Keratinocyte (primary cell): Measurements from ENCODE around the gene PRKCE. TPM values are rescaled to one million over a fixed set of nuclear protein-coding genes. Genes with fewer than 3 reads are reported as not detected.

ENCODE experiments used
- DNase-seq: peaks from one replicate; pipeline ENCODE4 v3.0.0-alpha.2; 2011; ENCODE audit warnings: low read depth, missing footprints, low spot score
- FAIRE-seq: peaks from 2 replicates; lab custom pipeline; 2011; peaks lifted over from hg19 to GRCh38; lab: Jason Lieb, UNC
- H2AFZ ChIP-seq: 2 replicates; pipeline ENCODE4 v1.6.0; 2012; ENCODE audit warnings: low read length, control low read depth, inconsistent platforms; ENCODE audit not compliant: control insufficient read depth
- H3K27ac ChIP-seq: 2 replicates; pipeline ENCODE4 v1.5.1; 2011; ENCODE audit warnings: low read length; ENCODE audit not compliant: control insufficient read depth, insufficient read depth
- H3K27me3 ChIP-seq: 3 replicates; pipeline ENCODE4 v1.6.0; 2011; ENCODE audit warnings: low read length; ENCODE audit not compliant: control insufficient read depth, insufficient read depth; ENCODE audit errors: extremely low read depth
- H3K36me3 ChIP-seq, 2 experiments: 2 replicates in 1 of 2; 3 replicates in 1 of 2; pipeline ENCODE4 v1.5.1; 2011; ENCODE audit warnings: low read length in 2 of 2, mild to moderate bottlenecking in 1 of 2; ENCODE audit not compliant: control insufficient read depth in 2 of 2, insufficient read depth in 2 of 2; ENCODE audit errors: extremely low read depth in 1 of 2
- H3K4me1 ChIP-seq: 3 replicates; pipeline ENCODE4 v1.5.1; 2011; ENCODE audit warnings: low read length; ENCODE audit not compliant: control insufficient read depth, insufficient read depth; ENCODE audit errors: extremely low read depth
- H3K4me2 ChIP-seq: 3 replicates; pipeline ENCODE4 v1.6.0; 2011; ENCODE audit warnings: low read depth, low read length; ENCODE audit not compliant: control insufficient read depth, insufficient read depth; ENCODE audit errors: extremely low read depth
- H3K4me3 ChIP-seq, 3 experiments: fragments of 200-600 bp in 1 of 3; sonication (generic) in 1 of 3; 2 replicates in 2 of 3; 3 replicates in 1 of 3; pipeline ENCODE4 v1.5.1; 2011 to 2016; ENCODE audit warnings: low read length in 3 of 3, mild to moderate bottlenecking in 3 of 3, control low read depth in 2 of 3, inconsistent platforms in 1 of 3, low read depth in 1 of 3, mixed read lengths in 1 of 3, mixed run types in 1 of 3, moderate library complexity in 1 of 3; ENCODE audit not compliant: control insufficient read depth in 2 of 3, insufficient read depth in 2 of 3; ENCODE audit errors: extremely low read depth in 1 of 3
- H3K79me2 ChIP-seq: 2 replicates; pipeline ENCODE4 v1.6.0; 2012; ENCODE audit warnings: low read length; ENCODE audit not compliant: control insufficient read depth, insufficient read depth
- H3K9ac ChIP-seq: 3 replicates; pipeline ENCODE4 v1.6.0; 2011; ENCODE audit warnings: low read length; ENCODE audit not compliant: control insufficient read depth, insufficient read depth; ENCODE audit errors: extremely low read depth
- H3K9me1 ChIP-seq: 3 replicates; pipeline ENCODE4 v1.6.0; 2011; ENCODE audit warnings: low read length; ENCODE audit not compliant: control insufficient read depth, insufficient read depth; ENCODE audit errors: extremely low read depth
- H3K9me3 ChIP-seq: 2 replicates; pipeline ENCODE4 v1.5.1; 2012; ENCODE audit warnings: low read depth, low read length; ENCODE audit not compliant: control insufficient read depth
- H4K20me1 ChIP-seq: 3 replicates; pipeline ENCODE4 v1.6.0; 2011; ENCODE audit warnings: low read length; ENCODE audit not compliant: control insufficient read depth, insufficient read depth; ENCODE audit errors: extremely low read depth
- EZH2 ChIP-seq: IDR thresholded peaks from one replicate; pipeline ENCODE4 v1.6.1; 2012; ENCODE audit warnings: inconsistent platforms, mild to moderate bottlenecking, low read length, moderate library complexity
- dilution Hi-C: fragments of 300-500 bp; cut with MboI; formaldehyde crosslinking; loops from one replicate; pipeline ENCODE4 v1.7.0; 2020; ENCODE audit warnings: low sequenced_read_pairs; ENCODE audit not compliant: extremely low pct_ligation_motif_present
- polyA plus RNA-seq, 5 experiments: library from polyadenylated mRNA; depleted of rRNA in 3 of 5; stranded (reverse) in 3 of 5; stranded (forward) in 1 of 5; unstranded in 1 of 5; fragments of >200 nt; gene quantifications; 1 replicate in 1 of 5; 2 replicates in 3 of 5; 3 replicates in 1 of 5; pipeline versions ENCODE4 v1.2.1 to v1.2.3, GENCODE V29; 2011 to 2012; ENCODE audit warnings: missing spikeins in 2 of 5, low read depth in 1 of 5, low replicate concordance in 1 of 5
- TF ChIP-seq, protein P1 (sequence below), 3 experiments: IDR thresholded peaks in 1 of 3; conservative IDR thresholded peaks in 1 of 3; optimal IDR thresholded peaks in 1 of 3; 2 replicates in 2 of 3; 3 replicates in 1 of 3; pipeline versions ENCODE3 to v1.5.1; 2011; ENCODE audit warnings: low read length in 3 of 3, mild to moderate bottlenecking in 3 of 3, moderate library complexity in 2 of 3, control low read depth in 1 of 3, inconsistent platforms in 1 of 3; ENCODE audit not compliant: insufficient read depth in 2 of 3; ENCODE audit errors: extremely low read depth in 1 of 3

PRKCE gene
- polyA plus RNA-seq, 1 donor (not counting 4 experiments of a cell fraction or from before 2014, with no cell fraction given): 2.0 TPM

DNA sequence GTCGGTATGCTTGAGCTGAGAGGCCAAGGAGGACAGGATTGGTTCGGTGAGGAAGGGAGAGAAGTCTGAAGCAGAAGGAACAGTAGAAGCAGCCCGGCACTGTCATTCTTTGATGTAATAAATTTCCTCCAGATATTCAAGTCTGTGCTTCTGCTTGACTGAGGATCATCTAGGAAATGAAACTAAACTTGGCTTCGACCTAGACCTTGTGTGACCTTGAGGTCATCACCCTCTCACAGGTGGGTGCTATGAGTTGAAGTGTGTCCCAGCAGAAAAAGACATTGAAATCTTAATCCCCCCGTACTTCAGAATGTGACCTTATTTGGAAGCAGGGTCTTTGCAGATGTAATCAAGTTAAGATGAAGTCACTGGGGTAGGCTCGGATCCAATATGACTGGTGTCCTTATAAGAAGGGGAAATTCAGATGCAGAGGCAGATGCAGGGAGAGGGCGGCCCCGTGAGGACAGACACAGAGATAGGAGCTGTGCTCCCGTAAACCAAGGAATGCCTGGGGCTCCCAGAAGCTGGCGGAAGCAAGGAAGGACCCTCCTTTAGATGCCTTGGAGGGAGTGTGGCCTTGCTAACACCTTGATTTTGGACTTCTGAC, 49.0 kb downstream of the PRKCE start:
- Histone ChIP-seq H3K4me3 (no peak overlapping the region), H3K9me3 (no peaks in the 10 kb centered on the region), H3K4me2 (no peak overlapping the region), H3K27ac (no peak overlapping the region), H2AFZ (no peak overlapping the region), H3K79me2 (no peaks in the 10 kb centered on the region), H3K9me1 (peaks cover 6% of the 10 kb centered on the region), H3K4me1 (peaks cover 13% of the 10 kb centered on the region), H3K9ac (no peak overlapping the region), H3K27me3 (no peaks in the 10 kb centered on the region), H3K36me3 (no peaks in the 10 kb centered on the region), H4K20me1 (no peaks in the 10 kb centered on the region)
- dilution Hi-C loops: no loop called here
- FAIRE-seq (no peak), DNase-seq (no peak)
- TF ChIP-seq EZH2: no peak
- TF ChIP-seq, protein P1, sequence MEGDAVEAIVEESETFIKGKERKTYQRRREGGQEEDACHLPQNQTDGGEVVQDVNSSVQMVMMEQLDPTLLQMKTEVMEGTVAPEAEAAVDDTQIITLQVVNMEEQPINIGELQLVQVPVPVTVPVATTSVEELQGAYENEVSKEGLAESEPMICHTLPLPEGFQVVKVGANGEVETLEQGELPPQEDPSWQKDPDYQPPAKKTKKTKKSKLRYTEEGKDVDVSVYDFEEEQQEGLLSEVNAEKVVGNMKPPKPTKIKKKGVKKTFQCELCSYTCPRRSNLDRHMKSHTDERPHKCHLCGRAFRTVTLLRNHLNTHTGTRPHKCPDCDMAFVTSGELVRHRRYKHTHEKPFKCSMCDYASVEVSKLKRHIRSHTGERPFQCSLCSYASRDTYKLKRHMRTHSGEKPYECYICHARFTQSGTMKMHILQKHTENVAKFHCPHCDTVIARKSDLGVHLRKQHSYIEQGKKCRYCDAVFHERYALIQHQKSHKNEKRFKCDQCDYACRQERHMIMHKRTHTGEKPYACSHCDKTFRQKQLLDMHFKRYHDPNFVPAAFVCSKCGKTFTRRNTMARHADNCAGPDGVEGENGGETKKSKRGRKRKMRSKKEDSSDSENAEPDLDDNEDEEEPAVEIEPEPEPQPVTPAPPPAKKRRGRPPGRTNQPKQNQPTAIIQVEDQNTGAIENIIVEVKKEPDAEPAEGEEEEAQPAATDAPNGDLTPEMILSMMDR (optimal IDR thresholded peaks at IDR 0.05 in 1 of 3, IDR thresholded peaks at IDR 0.05 in 1 of 3, conservative IDR thresholded peaks at IDR 0.05 in 1 of 3; ENCODE audit: extremely low read depth in 1 of 3, insufficient read depth in 2 of 3, low read length in 3 of 3): no peak

DNA sequence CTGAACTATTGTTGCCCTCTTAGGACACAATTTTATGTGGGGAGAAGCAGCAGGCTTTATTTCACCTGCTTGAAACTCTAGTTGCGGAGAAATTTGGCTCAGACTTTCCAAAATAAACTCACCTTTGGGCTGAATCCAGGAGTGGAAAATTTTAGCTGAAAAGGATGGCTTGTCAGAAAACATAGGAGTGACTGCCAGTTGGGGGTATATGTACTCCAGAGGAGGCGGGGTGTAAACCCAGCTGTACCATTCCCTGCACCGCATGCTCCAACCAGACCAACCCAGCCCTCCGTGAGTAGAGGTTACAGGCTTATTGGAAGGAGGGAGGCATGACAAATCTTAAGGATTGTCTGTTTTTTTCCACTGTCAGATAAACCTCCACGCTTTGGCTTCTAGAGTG, 53.8 kb downstream of the PRKCE start:
- Histone ChIP-seq H4K20me1 (no peaks in the 10 kb centered on the region), H3K79me2 (no peaks in the 10 kb centered on the region), H2AFZ (no peak overlapping the region), H3K4me1 (no peaks in the 10 kb centered on the region), H3K36me3 (no peaks in the 10 kb centered on the region), H3K4me3 (no peak overlapping the region), H3K9ac (no peak overlapping the region), H3K27ac (no peak overlapping the region), H3K9me1 (peaks cover 2% of the 10 kb centered on the region), H3K27me3 (no peaks in the 10 kb centered on the region), H3K9me3 (no peaks in the 10 kb centered on the region), H3K4me2 (no peak overlapping the region)
- dilution Hi-C loops: no loop called here
- DNase-seq (no peak), FAIRE-seq (no peak)
- TF ChIP-seq, protein P1 (optimal IDR thresholded peaks at IDR 0.05 in 1 of 3, IDR thresholded peaks at IDR 0.05 in 1 of 3, conservative IDR thresholded peaks at IDR 0.05 in 1 of 3; ENCODE audit: extremely low read depth in 1 of 3, insufficient read depth in 2 of 3, low read length in 3 of 3): no peak
- TF ChIP-seq EZH2: no peak
